Activated CD4-positive, CD25-positive, alpha-beta regulatory T cell treated with anti-CD3 and anti-CD28 coated beads, Interleukin-2, amount 50 U/mL, for 72 hours (primary cell): ENCODE results near the gene VASH1.

ENCODE experiments used
- DNase-seq: peaks from one replicate; pipeline ENCODE4 v3.0.0; 2021

VASH1 gene

DNA sequence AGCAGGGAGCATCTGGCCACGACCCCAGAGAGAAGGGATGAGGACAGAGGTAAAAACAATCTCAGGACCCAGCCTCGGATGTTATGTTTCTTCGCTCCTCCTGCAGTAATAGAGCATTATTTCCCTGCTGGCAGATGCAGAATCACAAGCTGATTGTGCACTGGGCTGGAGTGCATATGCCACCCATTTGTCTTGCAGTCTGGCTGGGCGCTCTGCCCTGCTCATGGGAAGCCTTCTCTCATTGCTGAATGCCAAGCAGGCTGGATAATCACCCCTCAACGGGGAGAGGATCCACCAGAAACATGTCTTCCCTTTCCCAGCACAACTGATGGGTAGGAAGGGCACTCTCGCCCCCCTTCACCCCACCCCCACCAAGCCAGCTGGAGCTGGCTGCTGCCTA, 8.5 kb upstream of the VASH1 start:
- no peak for DNase-seq

DNA sequence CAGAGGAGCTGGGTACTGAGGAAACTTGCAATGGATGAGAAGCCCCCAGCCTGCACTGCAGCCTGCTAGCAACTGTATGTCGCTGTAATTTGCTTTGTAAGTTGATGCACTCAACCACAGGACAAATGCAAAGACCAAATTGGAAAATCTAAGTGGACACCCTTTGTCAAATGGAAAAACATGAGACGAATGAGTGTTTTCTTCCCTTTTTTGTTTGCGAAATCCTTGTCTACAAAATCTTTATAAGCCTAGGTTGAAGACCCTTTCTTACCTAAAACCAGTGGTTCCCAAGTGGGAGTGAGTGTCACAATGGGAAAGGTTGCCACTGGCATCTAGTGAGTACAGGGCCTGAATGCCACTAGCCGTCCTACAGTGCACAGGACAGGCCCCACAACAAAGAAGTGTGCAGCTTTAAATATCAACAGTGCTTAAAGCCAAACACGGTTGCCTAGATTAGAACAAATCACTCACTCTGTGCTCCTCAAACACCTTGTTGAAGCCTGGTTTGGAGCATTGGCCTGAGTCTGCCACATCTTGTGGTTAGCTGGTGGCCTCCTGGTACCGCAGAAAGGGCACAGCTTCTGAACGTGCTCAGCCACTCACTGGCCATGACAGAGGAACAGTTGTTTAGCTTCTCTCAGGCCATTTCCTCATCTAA, 7.6 kb upstream of the VASH1 start:
- DNase-seq, result no peak

DNA sequence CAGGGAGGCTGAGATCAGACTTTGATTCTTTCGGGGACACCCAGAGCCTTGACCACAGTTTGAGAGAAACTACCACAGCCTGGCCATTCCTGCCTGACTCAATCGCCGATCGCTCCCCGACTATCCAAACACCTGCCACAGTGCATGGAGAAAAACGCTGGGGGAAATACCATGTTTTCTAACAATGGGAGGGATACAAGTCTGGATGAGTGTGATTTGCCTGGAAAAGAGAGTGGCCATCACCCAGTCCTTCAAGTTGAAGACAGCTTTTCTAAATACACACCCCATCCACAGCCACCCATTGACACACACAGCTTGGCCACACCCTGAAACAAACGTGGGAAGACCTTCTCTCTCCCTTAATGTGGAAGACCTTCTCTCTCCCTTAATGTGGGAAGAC, 6.7 kb upstream of the VASH1 start:
- no peak for DNase-seq

DNA sequence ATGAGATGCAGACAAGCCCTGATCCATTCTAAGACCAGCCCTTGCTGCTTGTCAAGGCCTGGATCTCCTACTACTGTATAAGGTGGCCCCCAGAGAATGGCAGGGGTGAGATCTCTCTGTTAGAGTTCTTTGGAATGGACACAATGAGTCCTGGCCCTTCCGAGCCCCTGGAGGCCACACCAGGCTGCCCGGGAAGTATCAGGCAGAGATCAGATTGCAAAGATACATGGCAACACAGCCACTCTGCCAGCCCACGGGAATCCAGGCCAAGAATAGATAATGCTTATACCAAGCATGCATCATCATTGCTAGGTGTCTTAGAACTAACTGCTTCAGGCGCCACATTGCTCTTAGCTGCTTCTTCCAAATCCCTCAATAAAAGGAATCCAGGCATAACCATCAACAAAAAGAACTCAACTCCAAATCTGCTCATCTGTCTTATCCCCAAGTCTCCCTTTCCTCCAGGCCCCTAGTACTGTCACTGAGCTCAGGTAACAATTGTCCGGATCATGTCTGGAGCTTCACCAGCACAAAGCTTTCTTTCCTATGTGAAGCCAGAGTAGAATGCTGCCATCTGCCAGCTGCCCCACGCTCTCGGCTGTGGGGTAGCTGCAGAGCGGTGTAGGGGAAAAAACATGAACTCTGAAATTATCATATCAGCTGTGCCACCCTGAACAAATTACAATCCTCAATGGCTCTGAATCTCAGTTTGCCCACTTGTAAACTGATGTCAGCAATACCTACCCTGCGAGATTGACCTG, 5.5 kb upstream of the VASH1 start:
- no peak for DNase-seq

DNA sequence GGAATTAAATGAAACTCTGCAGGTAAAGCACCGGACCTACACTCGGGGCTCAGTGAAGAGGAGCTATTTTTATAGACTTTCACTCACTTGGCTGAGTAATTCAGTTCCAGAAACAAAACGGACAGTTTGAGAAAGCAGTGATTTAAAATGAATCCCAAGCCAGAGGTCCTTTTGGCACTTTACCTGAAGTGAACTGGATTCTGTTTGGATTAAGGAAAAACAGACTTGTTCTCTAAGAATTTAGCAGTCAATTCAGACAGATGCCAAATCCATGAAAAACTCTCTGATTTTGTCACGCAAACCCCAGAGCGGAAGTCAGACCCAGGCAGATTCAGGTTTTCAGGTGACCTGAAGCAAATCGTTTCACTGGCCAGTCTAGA, 4.9 kb upstream of the VASH1 start:
- DNase-seq, result no peak

DNA sequence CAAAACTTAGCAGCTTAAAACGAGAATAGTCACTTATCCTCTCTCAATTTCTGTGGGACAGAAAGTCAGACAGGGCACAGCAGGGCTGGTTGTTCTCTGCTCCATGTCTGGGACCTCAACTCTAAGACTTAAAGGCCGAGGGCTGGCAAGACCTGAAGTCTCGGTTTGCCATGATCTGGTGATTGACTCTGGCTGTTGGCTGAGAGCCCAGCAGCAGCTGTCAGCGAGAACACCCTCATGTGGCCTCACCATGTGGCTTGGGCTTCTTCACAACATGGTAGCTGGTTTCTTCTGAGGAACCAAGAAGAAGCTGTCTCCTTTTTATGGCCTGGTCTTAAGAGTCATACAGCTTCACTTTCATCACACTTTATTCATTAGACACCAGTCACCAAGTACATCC, 1.7 kb upstream of the VASH1 start:
- no peak for DNase-seq

DNA sequence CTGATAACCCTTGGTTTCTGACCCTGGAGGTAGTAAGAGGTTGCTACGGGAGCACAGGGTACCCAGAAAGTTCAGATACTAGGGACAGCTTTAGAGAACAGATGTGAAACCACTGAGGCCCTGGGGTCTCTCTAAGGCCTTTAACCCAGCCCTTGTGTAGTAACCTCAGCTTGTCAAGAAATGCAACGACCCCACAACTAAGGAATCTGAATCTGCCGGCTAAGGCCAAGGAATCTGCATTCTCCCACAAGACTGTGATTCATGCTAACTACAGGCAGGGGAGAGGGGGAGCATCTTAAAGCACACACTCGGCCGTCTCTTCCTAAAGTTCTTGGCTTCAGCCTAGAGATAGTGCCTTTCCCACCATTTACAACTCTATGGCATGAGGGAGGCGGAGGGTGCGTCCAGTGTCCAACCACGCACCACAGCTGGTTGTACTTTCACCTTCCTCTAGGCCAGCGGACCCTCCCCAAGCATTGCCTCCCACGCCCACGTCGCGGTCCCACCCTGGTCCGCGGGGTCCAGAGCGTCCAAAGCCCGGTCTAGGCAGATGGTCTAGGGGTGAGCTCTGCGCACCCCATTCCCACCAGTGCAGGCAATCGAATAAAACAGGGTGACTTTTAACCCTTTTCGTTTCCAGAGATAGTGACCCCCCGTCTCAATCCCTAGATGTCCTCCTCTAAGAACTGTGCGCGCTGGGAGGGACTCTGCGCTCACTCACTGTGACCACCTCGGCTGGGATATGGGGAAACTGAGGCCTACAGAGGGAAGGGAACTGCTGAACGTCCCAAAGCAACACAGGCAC, 735 bp upstream of the VASH1 start:
- DNase-seq, result no peak

DNA sequence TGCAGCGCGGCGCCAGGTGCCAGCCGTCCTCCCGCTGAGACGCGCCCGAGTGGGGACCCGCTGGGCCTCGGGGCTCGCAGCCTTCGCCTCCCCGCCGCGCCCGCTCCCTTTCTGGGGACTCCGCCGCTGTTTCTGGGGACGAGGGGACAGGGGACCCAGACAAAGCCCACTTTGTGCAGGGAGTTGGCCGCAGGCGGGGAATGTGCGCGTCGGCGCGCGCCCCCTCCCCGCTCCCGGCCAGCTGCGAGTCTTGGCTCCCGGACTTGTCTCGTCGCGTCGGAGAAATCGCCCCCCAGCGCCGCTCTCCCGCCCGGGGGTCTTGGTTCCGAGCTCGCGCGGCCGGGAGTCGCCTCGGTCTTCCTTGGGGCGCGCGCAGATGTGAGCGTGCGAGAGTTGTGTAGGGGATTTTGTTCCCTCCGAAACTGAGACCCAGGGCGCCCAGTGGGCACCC, 717 bp downstream of the VASH1 start:
- DNase-seq, result no peak

DNA sequence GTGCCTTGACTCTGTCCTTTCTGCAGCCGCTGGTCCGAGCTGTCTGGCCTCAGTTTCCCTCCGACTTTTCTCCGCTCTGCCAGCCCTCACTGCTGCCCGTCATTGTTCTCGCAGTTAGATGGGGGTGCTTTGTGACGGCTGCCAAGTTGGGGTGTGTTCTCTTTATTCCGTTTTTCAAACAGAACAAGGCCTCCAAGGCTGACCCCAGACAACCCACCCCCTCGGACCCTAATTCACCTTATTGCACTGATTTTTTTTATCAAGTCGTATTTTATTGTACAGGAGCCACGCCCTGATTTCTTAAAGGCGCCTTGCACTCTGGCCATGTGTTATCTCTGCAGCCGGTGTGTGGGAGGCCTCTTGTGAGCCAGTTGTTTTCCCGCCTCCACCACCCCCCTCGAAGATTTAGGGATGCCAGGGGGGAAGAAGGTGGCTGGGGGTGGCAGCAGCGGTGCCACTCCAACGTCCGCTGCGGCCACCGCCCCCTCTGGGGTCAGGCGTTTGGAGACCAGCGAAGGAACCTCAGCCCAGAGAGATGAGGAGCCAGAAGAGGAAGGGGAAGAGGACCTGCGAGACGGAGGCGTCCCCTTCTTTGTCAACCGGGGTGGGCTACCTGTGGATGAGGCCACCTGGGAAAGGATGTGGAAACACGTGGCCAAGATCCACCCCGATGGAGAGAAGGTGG, 1.3 kb downstream of the VASH1 start:
- DNase-seq, result no peak

DNA sequence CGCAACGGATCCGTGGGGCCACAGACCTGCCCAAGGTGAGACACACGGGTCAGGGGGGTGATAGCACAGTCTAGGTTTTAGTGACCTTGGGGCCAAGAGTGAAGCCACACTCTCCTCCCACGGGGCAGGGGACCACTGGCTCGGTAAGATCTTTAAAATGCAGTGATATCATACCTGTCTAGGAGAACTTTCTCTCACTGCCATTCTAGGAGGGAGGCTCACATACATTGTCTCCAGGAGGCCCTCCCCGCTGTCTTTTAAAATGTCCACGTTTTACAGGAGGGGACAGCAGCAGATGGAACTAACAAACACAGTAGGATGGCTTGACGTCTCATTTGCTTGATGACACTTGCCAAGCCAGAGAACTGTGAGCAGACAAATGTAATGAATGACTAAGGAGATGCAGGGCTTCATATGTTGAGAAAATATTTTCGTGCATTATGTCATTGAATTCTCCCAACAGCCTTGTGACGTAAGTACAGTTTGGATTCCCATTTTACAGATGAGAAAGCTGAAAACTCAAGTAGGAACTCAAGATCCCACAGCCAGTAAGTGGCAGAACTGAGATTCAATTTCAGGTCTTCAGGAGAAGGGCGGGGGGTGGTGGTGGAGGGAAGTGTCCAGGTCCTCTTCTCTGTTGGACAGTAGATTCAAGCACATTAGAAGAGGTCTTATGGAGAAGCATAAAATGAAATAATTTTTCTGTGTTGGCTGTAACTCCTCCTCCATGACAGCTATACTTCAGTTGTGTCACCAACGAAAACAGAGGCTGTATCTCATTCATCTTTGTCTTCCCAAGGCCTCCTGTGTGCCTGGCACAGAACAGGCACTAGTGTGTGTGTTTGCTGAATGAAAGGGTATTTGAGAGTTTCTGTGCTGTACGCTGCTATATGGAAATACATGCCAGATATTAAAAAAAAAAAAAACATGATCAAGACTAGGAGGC, 2.1 kb downstream of the VASH1 start:
- no peak for DNase-seq

DNA sequence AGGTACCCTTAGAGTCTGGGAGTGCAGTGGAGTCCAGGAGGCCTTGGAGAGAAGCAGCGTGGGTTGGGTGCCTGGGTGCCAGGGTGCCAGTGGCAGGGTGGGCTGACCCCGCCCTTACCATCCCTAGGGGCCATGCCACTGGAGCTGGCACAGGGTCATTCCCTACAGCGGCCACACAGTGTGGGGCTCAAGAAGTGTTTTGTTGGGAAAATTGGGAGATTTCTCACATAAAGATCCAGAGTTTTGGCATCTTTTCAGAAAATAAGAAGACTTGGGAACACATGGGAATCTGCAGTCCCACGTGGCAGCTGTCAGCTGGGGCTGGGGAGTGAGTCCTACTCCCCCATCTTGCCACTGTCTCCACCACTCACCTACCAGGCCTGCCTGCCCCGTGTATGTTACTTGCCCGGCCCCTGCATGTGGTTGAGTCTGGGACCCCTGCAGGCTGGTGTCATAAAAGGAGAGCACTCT, 4.2 kb downstream of the VASH1 start:
- no peak for DNase-seq

DNA sequence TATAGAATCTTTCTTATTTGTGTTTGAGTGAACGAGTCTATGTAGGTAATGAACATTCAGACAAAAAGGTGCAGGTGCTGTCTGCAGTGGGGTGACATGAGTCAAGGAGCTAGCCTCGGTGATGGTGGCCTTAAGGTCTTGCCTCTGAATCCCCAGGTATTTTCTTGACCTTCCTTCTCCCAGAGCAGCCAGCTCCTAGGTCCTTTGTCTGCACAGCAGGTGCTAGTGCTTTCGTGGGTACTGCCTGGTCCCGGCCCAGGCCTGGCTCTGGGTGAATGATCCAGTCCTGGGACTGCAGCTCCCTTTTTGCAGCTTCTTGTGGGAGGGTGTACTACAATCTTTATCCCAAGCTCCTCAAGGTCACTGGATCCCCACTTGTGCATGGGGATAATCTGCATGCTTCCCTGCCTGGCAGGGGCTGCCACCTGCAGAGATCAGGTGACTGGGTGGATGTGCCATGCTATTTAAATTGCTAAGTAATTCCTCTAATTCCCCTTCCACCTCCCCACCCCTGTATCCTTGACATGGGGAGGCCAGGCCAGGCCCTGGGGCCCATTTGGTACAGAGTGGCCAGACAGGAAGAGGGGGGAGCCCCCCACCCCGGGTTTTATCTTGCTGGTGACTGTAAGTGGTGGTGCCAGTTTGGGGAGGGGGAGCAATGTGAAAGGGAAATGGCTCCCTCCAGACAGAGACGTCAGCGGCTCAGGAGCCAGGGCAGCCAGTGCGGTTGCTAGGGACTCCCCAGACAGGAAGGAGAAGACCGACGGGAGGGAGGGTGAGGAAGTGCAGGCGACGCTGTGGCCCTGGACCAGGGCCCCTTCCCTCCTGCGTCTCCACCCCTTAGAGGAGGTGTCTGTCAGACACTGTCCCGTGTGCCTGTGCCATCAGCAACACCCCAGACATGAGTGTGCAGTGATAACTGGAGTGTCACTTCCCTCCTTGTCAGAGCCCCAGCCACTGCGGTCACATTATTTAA, 6.7 kb downstream of the VASH1 start:
- peak; percentile 52 for DNase-seq

DNA sequence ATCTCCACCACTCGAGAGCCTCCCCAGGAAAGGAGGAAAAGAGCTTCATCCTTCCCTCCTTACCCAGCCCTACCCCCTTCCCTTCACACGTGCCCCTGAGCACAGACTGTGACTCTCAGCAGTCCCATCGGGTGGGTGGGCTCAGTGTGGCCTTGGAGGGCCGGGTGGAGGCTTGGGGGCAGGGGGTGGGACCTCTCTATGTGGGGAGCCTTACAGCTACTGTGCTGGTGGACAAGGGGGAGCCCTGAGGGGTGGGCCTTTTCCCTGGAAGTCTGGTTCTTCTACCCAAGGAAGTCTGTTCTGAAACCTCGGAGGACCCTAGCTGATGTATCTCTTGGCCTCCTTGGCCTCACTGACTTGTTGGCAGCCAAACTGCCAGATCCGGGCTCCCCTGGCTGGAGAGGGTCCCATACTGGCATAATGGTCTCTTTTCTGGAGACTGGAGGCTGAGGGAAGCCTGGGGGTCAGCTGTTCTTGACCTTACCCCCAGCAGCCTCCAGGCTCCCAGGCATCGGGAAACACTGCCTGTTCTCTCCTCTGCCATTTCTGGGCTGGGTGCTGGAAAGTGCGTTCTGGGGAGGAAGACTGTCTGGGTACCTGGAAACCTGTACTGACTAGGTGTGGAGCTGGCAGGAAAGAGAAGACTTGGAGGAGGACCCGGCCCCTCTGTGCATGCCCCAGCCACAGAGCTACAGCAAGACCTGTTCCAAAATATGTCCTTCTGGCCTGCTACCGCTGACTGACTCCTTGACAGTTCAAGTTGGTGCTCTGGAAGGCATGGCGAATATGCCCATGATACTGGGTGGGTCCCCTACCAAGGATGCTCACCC, 7.6 kb downstream of the VASH1 start:
- DNase-seq, result no peak

DNA sequence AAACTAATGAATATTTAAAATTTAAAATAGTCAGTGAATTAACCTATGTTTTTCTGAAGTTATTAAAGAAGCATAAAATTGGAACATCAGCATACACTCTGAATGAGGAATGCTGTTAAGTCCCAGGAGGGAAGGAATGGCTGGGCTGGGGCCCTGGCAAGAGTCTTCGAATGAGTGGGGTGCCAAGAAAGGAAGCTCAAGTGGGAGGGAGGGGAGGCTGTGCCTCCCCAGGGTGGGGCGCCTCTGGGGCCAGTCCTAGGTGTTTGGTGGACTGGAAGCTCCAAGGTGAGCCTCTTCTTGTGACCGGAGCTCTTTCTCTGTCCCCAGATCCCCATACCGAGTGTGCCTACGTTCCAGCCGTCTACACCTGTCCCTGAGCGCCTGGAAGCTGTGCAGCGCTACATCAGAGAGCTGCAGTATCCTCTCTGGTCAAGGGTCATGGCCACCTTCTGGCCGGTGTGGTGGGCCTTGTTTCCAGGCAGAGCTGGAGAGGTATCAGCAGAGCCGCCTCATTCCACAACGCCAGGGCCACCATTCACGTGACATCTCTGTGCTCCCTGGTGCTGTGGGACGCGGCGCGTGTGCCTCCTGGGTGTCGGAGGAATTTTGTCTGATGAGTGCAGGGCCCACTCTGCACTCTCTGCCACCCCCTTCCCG, 8.5 kb downstream of the VASH1 start:
- no peak for DNase-seq

DNA sequence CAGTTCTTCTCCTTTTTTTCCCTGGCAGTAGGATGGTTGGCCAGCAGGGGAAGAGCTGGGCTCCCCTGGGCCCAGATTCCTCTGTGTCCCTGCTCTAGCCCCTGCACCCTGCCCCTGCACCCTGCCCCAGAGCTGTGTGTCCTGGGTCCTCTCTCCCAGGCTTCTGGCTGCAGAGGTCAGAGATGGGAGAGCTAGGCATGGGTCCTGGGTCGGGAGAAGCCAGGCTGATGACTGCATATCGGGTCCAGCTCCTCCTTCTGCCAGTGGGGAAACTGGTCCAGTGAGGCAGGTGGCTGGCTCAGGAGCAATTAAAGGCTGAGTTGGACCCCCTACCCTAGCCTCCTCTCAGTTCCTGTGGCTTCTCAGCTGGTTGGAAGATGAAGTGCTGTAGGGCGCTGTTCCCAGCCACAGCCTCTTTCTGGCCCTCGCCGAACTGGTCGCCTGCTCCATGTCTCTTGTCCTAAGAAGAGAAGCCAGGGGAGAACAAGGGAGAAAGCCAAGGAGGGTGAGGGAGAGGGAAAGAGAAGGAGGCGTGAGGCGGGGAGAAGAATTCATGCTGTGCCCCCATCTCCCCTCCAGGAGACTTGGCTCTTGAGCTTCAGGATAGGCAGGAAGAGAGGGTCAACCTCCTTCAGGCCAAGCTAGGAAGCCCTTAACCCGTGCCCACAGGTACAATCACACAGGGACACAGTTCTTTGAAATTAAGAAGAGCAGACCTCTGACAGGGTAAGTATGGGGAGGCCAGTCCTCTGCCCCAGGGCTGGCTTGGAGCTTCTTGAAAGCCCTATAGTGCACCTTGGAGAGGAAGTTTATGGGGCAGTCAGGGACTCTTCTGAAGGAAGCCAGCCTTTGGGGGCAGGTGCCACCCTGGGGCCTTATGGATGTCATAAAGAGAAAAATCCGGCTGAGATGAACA, 9.5 kb downstream of the VASH1 start:
- DNase-seq, result no peak

DNA sequence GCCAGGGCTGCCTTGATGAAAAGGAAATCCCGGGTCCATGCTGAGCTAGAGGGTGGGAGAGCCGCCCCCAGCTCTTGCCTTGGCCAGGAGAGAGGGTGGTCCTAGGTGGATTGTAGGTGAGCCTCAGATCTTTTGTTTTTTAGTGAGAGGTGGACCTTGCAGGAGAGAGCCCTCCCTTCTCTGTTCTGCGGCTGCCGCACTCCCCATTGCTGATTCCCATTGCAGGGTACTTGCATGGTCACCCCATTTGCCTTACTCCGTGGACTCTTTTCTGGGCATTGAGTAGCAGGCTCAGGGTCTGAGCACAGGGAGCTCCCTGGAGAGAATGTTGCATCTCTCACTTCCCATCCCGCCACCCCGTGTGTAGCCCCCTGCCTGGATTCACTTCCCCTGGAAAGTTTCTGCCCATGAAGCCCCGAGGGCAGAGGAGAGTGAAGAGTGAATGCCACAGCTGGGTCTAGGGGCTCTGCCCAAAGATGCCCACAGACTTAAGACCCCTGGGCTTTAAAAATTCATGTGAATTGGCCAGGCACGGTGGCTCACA, 10.2 kb downstream of the VASH1 start:
- no peak for DNase-seq

DNA sequence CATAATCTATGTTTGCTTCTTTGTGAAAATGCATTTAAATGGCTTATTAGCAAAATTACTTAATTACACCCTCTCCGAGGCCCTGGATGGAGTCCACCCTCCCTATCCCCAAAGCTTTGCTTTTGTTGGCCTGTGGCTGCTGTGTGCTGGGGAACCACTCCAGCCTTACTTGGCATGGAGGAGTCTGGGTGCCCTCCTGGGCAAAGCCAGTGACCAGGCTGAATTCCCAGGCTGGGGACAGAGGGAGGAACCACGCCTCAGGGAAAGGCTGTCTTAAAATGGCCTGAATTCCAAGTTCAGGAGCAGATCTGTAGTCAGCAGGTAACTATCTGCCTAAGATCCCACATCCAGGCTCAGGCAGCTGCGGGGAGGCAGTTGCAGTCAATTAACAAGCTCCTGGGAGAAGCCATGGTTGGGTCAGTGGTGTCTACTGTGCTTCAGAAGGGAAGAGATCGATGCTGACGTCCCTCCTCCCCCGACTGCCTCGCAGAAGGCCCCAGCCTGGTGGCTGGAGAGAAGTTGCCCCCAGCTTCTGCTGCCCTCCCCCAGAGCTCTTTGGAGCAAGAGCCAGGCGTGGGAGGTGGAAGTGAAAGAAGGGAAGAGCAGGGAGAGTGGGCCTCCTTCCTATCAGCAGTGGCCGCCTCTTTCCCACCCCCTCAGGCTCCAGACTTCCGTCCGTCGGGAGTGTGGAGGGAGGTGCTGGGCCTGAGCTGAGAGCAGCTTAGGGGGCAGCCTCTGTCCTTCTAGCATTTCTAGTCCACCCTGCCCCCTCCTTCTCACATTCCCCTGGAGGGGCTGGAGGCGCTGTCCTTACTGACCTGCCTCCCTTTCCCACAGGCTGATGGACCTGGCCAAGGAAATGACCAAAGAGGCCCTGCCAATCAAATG, 11.3 kb downstream of the VASH1 start:
- DNase-seq, result no peak
